ENCODE results near the gene MEIS2. TPM values are rescaled to one million over a fixed set of nuclear protein-coding genes. Genes with fewer than 3 reads are reported as not detected.

MEIS2 gene
- total and polyA plus RNA-seq, 2 donors (not counting 3 experiments of a cell fraction or from before 2014, with no cell fraction given) = 22.5 to 26.2 TPM

GRCh38 chr15:36896949-36897348 lies 203.4 kb downstream of the MEIS2 start:
- no peak overlapping the region for H3K4me3 ChIP-seq (replicated peaks in 1 of 3; ENCODE audit: insufficient read depth in 1 of 3, low read depth in 1 of 3, low read length in 3 of 3)
- ChIA-PET POLR2A (no interaction called here), CTCF (interaction anchor here (0.6 to 1.6 kb wide), 4 partner anchors 9 to 1145 kb away, joined by 3 to 5 read pairs (median 4); no protein-coding TSS in a partner anchor)
- no peaks in the 10 kb centered on the region for H3K9me3 ChIP-seq (replicated peaks; ENCODE audit: control insufficient read depth, insufficient read depth, low read length)
- FAIRE-seq (no peak), DNase-seq (ENCODE audit: low read depth, low spot score) (no peak)
- H2AFZ ChIP-seq (ENCODE audit: low read depth, low read length) = no peak overlapping the region
- intact Hi-C loops (cut with micrococcal nuclease) = no loop called here
- H3K36me3 ChIP-seq (ENCODE audit: control insufficient read depth in 2 of 2, extremely low read depth in 1 of 2, insufficient read depth in 2 of 2, low read length in 2 of 2) = peaks cover 0 to 2% of the 10 kb centered on the region in 2 experiments
- H3K27ac ChIP-seq (ENCODE audit: insufficient read depth, low read depth, low read length) = no peak overlapping the region
- no peaks in the 10 kb centered on the region for H3K79me2 ChIP-seq (ENCODE audit: control insufficient read depth, insufficient read depth, low read length)
- no peaks in the 10 kb centered on the region for H4K20me1 ChIP-seq (replicated peaks; ENCODE audit: control insufficient read depth, extremely low read depth, insufficient read depth, low read length)
- H3K27me3 ChIP-seq (ENCODE audit: control insufficient read depth in 2 of 2, insufficient read depth in 2 of 2, low read length in 2 of 2) = no peaks in the 10 kb centered on the region
- H3K9ac ChIP-seq (replicated peaks; ENCODE audit: extremely low read depth, insufficient read depth, low read length) = no peak overlapping the region
- dilution Hi-C loops (cut with MboI; ENCODE audit: extremely low pct_ligation_motif_present, low sequenced_read_pairs) = no loop called here
- no TSS peak for BruUV-seq (replicated peaks)
- no peaks in the 10 kb centered on the region for H3K4me1 ChIP-seq (ENCODE audit: control insufficient read depth, extremely low read depth, insufficient read depth, low read length)
- no peaks in the 10 kb centered on the region for H3K9me1 ChIP-seq (replicated peaks; ENCODE audit: control insufficient read depth, extremely low read depth, insufficient read depth, low read length)
- H3K4me2 ChIP-seq (ENCODE audit: insufficient read depth, low read length) = no peak overlapping the region
- no peak for TF ChIP-seq MYC (IDR thresholded peaks at IDR 0.05; ENCODE audit: low read depth, low read length)
- no peak for TF ChIP-seq POLR2A (IDR thresholded peaks at IDR 0.05; ENCODE audit: low read depth, low read length)
- TF ChIP-seq MAX (IDR thresholded peaks at IDR 0.05; ENCODE audit: insufficient read depth, insufficient read length) = no peak
- TF ChIP-seq CTCF (IDR thresholded peaks at IDR 0.05; ENCODE audit: extremely low read depth in 1 of 2, insufficient read depth in 1 of 2, low read depth in 1 of 2, low read length in 2 of 2) = no peak
- no peak for TF ChIP-seq GATA2 (IDR thresholded peaks at IDR 0.05; ENCODE audit: insufficient read depth, insufficient read length, low read depth, low read length)
- TF ChIP-seq JUN (IDR thresholded peaks at IDR 0.05; ENCODE audit: borderline replicate concordance, insufficient read depth, insufficient read length, low read depth) = no peak
- no peak for TF ChIP-seq POLR2AphosphoS5 (IDR thresholded peaks at IDR 0.05; ENCODE audit: insufficient read depth, low read depth, low read length)
- TF ChIP-seq EZH2 (IDR thresholded peaks at IDR 0.05; ENCODE audit: borderline replicate concordance, low read depth, low read length, severe bottlenecking) = no peak
